ENCODE results near the gene TNS3.
"Not testable (repeated sequence)": the region's sequence is repeated elsewhere in the genome, so short reads cannot be mapped to it uniquely, and the experiment has no call there.

TNS3 gene

DNA sequence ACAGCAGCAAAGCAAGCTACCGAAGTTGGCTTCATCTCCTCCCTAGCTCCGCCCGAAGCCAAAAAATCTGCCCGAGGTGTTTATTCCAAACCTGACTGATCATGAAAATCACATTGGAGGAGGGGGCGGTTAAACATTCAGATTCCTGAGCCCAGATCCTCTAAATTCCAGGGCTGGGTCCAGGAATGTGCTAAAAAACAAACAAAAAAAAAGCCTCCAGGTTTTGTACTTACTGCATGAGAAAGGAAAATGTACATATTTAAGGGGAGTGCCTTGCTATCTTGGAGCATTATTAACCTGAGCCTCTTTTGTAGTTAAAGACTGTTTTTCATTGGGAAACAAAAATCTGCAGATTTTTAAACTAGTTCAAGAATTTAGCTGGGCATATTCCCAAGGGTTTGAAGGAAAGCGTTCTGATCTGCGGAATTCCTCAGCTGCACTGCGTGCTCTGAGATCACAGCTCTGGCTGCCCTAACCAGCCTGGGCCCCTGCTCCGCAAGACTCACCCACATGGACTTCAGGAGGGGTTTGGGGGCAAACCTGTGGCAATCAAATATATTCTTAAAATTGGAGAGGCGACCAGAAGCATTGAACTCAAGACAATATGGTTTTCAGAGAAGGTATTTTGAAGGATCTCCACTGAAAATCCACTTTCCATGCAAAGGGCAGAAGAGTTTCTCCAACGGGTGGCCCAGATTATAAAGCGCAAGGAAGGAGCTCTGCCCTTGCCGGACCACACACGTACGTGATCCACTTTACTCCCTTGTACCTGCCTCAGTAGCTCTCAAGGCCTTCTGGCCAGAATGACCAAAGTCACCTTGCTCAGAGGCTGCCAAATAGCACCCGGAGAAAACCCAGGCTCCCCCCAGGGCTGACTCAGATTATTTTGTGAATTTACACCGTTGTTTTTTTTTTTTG lies 10.0 kb upstream of the TNS3 start:
- DNase-seq (ENCODE audit: insufficient read length, low spot score) (no peak), FAIRE-seq (no peak)
- TF ChIP-seq, protein P1, sequence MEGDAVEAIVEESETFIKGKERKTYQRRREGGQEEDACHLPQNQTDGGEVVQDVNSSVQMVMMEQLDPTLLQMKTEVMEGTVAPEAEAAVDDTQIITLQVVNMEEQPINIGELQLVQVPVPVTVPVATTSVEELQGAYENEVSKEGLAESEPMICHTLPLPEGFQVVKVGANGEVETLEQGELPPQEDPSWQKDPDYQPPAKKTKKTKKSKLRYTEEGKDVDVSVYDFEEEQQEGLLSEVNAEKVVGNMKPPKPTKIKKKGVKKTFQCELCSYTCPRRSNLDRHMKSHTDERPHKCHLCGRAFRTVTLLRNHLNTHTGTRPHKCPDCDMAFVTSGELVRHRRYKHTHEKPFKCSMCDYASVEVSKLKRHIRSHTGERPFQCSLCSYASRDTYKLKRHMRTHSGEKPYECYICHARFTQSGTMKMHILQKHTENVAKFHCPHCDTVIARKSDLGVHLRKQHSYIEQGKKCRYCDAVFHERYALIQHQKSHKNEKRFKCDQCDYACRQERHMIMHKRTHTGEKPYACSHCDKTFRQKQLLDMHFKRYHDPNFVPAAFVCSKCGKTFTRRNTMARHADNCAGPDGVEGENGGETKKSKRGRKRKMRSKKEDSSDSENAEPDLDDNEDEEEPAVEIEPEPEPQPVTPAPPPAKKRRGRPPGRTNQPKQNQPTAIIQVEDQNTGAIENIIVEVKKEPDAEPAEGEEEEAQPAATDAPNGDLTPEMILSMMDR (IDR thresholded peaks at IDR 0.05; ENCODE audit: insufficient read depth, missing control alignments), result no peak

- TF ChIP-seq, protein P1 (IDR thresholded peaks at IDR 0.05; ENCODE audit: insufficient read depth, missing control alignments), result no peak
- DNase-seq (ENCODE audit: insufficient read length, low spot score), result no peak
Measured at GRCh38 chr7:47591089-47591654, 9.3 kb upstream of the TNS3 start.

DNA sequence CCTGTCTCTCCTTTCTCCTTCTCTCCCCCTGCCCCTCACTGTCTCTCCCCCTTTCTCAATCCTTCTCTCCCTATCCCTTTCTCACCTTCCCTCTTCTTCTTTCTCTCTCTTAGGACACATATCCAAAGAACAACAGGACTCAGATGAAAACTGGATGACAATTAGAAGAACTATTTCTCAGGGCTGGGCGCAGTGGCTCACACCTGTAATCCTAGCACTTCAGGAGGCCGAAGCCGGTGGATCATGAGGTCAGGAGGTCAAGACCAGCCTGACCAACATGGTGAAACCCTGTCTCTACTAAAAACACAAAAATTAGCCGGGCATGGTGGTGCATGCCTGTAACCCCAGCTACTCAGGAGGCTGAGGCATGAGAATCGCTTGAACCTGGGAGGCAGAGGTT lies 8.3 kb upstream of the TNS3 start:
- FAIRE-seq, result not testable (repeated sequence)

More at GRCh38 chr7:47591089-47591654, 9.3 kb upstream of the TNS3 start:
- no peak for FAIRE-seq

GRCh38 chr7:47588704-47589225 lies 6.9 kb upstream of the TNS3 start:
- FAIRE-seq (no peak), DNase-seq (ENCODE audit: insufficient read length, low spot score) (no peak)
- TF ChIP-seq, protein P1 (IDR thresholded peaks at IDR 0.05; ENCODE audit: insufficient read depth, missing control alignments), result no peak

More for the DNA sequence above, 8.3 kb upstream of the TNS3 start:
- not testable (repeated sequence) for DNase-seq (ENCODE audit: insufficient read length, low spot score)

- FAIRE-seq (no peak), DNase-seq (ENCODE audit: insufficient read length, low spot score) (no peak)
- TF ChIP-seq, protein P1 (IDR thresholded peaks at IDR 0.05; ENCODE audit: insufficient read depth, missing control alignments), result no peak
Measured at GRCh38 chr7:47587976-47588375, 6.1 kb upstream of the TNS3 start.

GRCh38 chr7:47587351-47587750 lies 5.4 kb upstream of the TNS3 start:
- FAIRE-seq (no peak), DNase-seq (ENCODE audit: insufficient read length, low spot score) (no peak)
- TF ChIP-seq, protein P1 (IDR thresholded peaks at IDR 0.05; ENCODE audit: insufficient read depth, missing control alignments), result no peak

DNA sequence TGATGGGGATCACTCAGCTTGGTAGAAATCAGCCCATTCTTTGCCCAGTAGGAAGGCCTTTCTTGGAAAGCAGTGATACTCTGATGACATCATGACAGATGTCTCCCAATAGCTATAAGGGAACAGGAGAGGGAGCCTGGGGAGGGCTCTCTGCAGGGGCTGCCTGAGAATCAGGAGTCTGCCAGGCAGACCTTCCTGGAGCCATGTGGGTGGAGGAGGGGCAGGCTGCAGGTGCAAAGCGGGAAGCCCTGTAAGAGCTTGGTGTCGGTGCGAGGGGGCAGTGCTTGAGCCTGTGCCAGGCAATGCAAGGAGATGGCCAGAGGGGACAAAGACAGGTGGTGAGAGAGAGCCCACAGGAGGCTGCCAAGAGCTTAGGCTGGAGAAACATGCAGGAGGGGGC lies 5.0 kb upstream of the TNS3 start:
- TF ChIP-seq, protein P1 (IDR thresholded peaks at IDR 0.05; ENCODE audit: insufficient read depth, missing control alignments), result no peak
- FAIRE-seq, result no peak
- no peak for DNase-seq (ENCODE audit: insufficient read length, low spot score)

GRCh38 chr7:47586161-47586670 lies 4.3 kb upstream of the TNS3 start:
- FAIRE-seq; DNase-seq (ENCODE audit: insufficient read length, low spot score): not testable (repeated sequence)

Measured in D721Med (cell line).